Measurements from ENCODE around the gene HLA-G. TPM values are rescaled to one million over a fixed set of nuclear protein-coding genes. Genes with fewer than 3 reads are reported as not detected.
"Not testable (repeated sequence)": the region's sequence is repeated elsewhere in the genome, so short reads cannot be mapped to it uniquely, and the experiment has no call there.

The HLA-G gene
- not detected in 2 replicates for total RNA-seq

DNA sequence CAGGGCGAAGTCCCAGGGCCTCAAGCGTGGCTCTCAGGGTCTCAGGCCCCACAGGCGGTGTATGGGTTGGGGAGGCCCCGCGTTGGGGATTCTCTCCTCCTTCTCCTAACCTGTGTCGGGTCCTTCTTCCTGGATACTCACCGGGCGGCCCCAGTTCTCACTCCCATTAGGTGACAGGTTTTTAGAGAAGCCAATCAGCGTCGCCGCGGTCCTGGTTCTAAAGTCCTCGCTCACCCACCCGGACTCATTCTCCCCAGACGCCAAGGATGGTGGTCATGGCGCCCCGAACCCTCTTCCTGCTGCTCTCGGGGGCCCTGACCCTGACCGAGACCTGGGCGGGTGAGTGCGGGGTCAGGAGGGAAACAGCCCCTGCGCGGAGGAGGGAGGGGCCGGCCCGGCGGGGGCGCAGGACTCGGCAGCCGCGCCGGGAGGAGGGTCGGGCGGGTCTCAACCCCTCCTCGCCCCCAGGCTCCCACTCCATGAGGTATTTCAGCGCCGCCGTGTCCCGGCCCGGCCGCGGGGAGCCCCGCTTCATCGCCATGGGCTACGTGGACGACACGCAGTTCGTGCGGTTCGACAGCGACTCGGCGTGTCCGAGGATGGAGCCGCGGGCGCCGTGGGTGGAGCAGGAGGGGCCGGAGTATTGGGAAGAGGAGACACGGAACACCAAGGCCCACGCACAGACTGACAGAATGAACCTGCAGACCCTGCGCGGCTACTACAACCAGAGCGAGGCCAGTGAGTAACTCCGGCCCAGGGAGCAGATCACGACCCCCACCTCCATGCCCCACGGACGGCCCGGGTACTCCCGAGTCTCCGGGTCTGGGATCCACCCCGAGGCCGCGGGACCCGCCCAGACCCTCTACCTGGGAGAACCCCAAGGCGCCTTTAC lies at the start of gene HLA-G:
Gene HLA-G (plus strand): TSS at position 247 of the 892 bp plus-strand sequence. CDS start 20 bp downstream, at position 267.
- no peak within 1 kb of the TSS for H3K4me3 ChIP-seq (ENCODE audit: low read depth, low read length)
- TF ChIP-seq, protein P1, sequence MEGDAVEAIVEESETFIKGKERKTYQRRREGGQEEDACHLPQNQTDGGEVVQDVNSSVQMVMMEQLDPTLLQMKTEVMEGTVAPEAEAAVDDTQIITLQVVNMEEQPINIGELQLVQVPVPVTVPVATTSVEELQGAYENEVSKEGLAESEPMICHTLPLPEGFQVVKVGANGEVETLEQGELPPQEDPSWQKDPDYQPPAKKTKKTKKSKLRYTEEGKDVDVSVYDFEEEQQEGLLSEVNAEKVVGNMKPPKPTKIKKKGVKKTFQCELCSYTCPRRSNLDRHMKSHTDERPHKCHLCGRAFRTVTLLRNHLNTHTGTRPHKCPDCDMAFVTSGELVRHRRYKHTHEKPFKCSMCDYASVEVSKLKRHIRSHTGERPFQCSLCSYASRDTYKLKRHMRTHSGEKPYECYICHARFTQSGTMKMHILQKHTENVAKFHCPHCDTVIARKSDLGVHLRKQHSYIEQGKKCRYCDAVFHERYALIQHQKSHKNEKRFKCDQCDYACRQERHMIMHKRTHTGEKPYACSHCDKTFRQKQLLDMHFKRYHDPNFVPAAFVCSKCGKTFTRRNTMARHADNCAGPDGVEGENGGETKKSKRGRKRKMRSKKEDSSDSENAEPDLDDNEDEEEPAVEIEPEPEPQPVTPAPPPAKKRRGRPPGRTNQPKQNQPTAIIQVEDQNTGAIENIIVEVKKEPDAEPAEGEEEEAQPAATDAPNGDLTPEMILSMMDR (IDR thresholded peaks at IDR 0.05; ENCODE audit: insufficient read depth, low read depth, low read length), result no peak
- no peak for DNase-seq (ENCODE audit: low read depth)

DNA sequence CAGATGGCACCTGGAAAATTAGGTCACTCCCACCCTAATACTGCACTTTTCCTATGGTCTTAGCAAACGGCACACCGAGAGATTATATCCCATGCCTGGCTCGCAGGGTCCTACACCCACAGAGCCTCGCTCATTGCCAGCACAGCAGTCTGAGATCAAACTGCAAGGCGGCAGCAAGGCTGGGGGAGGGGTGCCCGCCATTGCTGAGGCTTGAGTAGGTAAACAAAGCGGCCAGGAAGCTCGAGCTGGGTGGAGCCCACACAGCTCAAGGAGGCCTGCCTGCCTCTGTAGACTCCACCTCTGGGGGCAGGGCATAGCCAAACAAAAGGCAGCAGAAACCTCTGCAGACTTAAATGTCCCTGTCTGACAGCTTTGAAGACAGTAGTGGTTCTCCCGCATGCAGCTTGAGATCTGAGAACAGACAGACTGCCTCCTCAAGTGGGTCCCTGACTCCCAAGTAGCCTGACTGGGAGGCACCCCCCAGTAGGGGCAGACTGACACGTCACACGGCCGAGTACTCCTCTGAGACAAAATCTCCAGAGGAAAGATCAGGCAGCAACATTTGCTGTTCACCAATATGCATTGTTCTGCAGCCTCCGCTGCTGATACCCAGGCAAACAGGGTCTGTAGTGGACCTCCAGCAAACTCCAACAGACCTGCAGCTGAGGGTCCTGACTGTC lies 47.5 kb upstream of the HLA-G start:
- not testable (repeated sequence) for H3K4me3 ChIP-seq (ENCODE audit: low read depth, low read length); DNase-seq (ENCODE audit: low read depth)

DNA sequence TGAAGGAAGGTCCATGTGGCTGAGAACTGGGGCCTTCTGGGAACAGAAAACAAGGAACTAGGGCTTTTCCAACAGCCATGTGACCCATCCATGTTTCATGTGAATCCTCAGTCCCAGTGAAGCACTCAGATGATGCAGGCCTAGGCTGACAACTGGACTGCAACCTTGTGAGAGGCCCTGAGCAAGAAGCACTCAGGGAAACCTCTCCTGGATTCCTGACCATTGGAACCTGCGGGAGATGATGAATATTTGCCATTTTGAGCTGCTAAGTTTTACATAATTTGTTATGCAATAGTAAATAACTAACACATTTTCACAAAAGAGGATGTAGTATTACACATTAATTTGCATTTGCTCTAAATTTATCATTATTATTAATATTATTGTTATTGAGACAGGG lies 38.4 kb upstream of the HLA-G start:
- TF ChIP-seq, protein P1 (IDR thresholded peaks at IDR 0.05; ENCODE audit: insufficient read depth, low read depth, low read length), result no peak

DNA sequence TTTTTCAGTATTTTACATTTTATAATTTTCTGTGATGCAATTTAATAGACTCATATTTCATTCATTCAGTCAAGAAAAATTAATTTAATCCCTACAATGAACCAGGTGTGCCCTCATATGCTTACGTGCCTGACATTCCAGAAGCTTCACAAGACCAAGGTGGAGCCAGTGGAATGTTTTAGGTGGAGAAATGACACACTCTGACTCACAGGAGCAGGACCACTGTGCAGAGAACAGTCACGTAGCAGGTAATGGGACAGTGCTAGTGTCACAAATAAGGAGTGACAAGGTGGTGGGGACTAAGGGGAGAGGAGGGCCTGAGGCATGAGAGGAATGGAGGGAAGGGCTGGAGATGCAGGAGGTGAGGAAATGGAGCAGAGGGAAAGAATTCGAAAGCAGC lies 37.0 kb upstream of the HLA-G start:
- TF ChIP-seq, protein P1 (IDR thresholded peaks at IDR 0.05; ENCODE audit: insufficient read depth, low read depth, low read length), result no peak
- DNase-seq (ENCODE audit: low read depth), result no peak
- no peak overlapping the region for H3K4me3 ChIP-seq (ENCODE audit: low read depth, low read length)

More for the DNA sequence above, 38.4 kb upstream of the HLA-G start:
- no peak for DNase-seq (ENCODE audit: low read depth)
- H3K4me3 ChIP-seq (ENCODE audit: low read depth, low read length), result no peak overlapping the region

DNA sequence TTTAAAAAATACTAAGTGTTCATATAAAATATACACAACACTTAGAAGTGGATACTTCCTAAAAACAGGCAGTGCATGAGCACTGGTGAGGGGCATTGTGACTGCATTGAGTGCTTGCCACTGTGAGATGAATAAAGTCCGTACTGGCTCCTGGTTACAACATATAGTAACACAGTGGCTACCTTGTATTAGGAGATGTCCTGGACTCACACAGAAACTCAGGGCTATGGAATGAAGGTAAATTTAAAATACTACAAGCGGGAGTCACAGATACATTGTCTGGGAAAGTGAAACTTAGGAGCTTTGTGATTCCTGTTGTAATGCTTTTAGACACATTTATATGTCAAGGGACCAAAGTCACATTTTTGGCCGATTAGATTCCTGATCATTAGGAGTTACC lies 36.5 kb upstream of the HLA-G start:
- TF ChIP-seq, protein P1 (IDR thresholded peaks at IDR 0.05; ENCODE audit: insufficient read depth, low read depth, low read length), result no peak
- no peak for DNase-seq (ENCODE audit: low read depth)

DNA sequence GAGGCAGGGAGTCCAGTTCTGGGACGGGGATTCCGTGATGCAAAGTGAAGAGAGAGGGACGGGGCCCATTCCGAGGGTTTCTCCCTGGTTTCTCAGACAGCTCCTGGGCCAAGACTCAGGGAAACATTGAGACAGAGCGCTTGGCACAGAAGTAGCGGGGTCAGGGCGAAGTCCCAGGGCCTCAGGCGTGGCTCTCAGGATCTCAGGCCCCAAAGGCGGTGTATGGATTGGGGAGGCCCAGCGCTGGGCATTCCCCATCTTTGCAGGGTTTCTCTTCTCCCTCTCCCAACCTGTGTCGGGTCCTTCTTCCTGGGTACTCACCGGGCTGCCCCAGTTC lies 35.9 kb upstream of the HLA-G start:
- no peak for DNase-seq (ENCODE audit: low read depth)
- H3K4me3 ChIP-seq (ENCODE audit: low read depth, low read length), result peak overlapping the region; percentile 54
- TF ChIP-seq, protein P1 (IDR thresholded peaks at IDR 0.05; ENCODE audit: insufficient read depth, low read depth, low read length), result no peak

More for the DNA sequence above, 36.5 kb upstream of the HLA-G start:
- H3K4me3 ChIP-seq (ENCODE audit: low read depth, low read length), result no peak overlapping the region
